K562 (cell line): ENCODE data around the gene VRK1. TPM values are rescaled to one million over a fixed set of nuclear protein-coding genes. Genes with fewer than 3 reads are reported as not detected.

Source experiments
- ARNT ChIP-seq, 2 experiments: fragments of 450-650 bp; IDR thresholded peaks; 2 replicates each; pipeline ENCODE4 v1.6.1; 2016; ENCODE audit warnings: mild to moderate bottlenecking in 1 of 2
- FOXP1 ChIP-seq: sonication (generic); formaldehyde crosslinking; IDR thresholded peaks from 2 replicates; pipeline ENCODE4 v1.8.0; 2022; ENCODE audit warnings: mild to moderate bottlenecking, missing genetic modification reagents
- MECOM ChIP-seq: fragments of 250-450 bp; sonication (Bioruptor Pico); IDR thresholded peaks from 2 replicates; pipeline ENCODE4 v1.8.0; 2022; ENCODE audit warnings: inconsistent platforms
- PTRF ChIP-seq: fragments of 450-650 bp; IDR thresholded peaks from 2 replicates; pipeline ENCODE4 v1.6.1; 2016; ENCODE audit warnings: mild to moderate bottlenecking, missing genetic modification characterization, missing compliant biosample characterization
- SNRNP70 ChIP-seq: fragments of 200-400 bp; formaldehyde crosslinking; optimal IDR thresholded peaks from 2 replicates; pipeline ENCODE3; 2017; ENCODE audit warnings: low read depth, low read length
- SRSF9 ChIP-seq: fragments of 200-400 bp; formaldehyde crosslinking; IDR thresholded peaks from 2 replicates; pipeline ENCODE4 v1.6.1; 2017; ENCODE audit warnings: low read depth, low read length, borderline replicate concordance
- TARDBP ChIP-seq: fragments of 450-650 bp; IDR thresholded peaks from 2 replicates; pipeline ENCODE4 v1.6.1; 2016
- TEAD4 ChIP-seq, 2 experiments: sonication (generic) in 1 of 2; formaldehyde crosslinking in 1 of 2; IDR thresholded peaks; 2 replicates each; pipeline versions ENCODE4 v1.6.1 to v1.8.0; 2012 to 2022; ENCODE audit warnings: borderline replicate concordance in 1 of 2, inconsistent platforms in 1 of 2, low read length in 1 of 2, mild to moderate bottlenecking in 1 of 2, missing genetic modification reagents in 1 of 2
- polyA plus RNA-seq, 8 experiments: library from polyadenylated mRNA; depleted of rRNA in 4 of 8; stranded (reverse) in 5 of 8; unstranded in 3 of 8; fragments of >200 nt; fragmentation: Nextera tagmentation in 2 of 8; fragmentation: Illumina TruSeq in 1 of 8; extraction: Ambion mirVana in 2 of 8; extraction: Trizol in 1 of 8; gene quantifications; 2 replicates each; pipeline versions ENCODE4 v1.2.1 to v1.2.3, GENCODE V29; 2011 to 2014; ENCODE audit warnings: inconsistent platforms in 1 of 8, missing spikeins in 1 of 8
- total RNA-seq, 7 experiments: library from RNA; depleted of rRNA in 6 of 7; stranded (reverse); fragments of >200 nt in 6 of 7; fragmentation: Illumina TruSeq in 2 of 7; extraction: Trizol in 2 of 7; gene quantifications; 2 replicates each; pipeline versions ENCODE4 v1.2.1 to v1.2.3, GENCODE V29; 2011 to 2021; ENCODE audit warnings: low replicate concordance in 1 of 7
- TF ChIP-seq, protein P1 (sequence below): sonication (generic); formaldehyde crosslinking; IDR thresholded peaks from 2 replicates; pipeline ENCODE4 v1.8.0; 2023; ENCODE audit warnings: mild to moderate bottlenecking, missing genetic modification reagents
- TF ChIP-seq, protein P2 (sequence below): fragments of 250-450 bp; sonication (Bioruptor Pico); IDR thresholded peaks from 2 replicates; pipeline ENCODE4 v1.8.0; 2021; ENCODE audit warnings: borderline replicate concordance, mild to moderate bottlenecking, moderate library complexity; ENCODE audit not compliant: poor library complexity, severe bottlenecking
- TF ChIP-seq, protein P3 (sequence below): fragments of 250-450 bp; sonication (Bioruptor Pico); IDR thresholded peaks from 2 replicates; pipeline ENCODE4 v1.8.0; 2021; ENCODE audit warnings: moderate library complexity, mild to moderate bottlenecking, inconsistent platforms
- TF ChIP-seq, protein P4 (sequence below): fragments of 250-450 bp; sonication (Bioruptor Pico); IDR thresholded peaks from 2 replicates; pipeline ENCODE4 v1.4.0; 2020
- TF ChIP-seq, protein P5 (sequence below), 2 experiments: fragments of 450-650 bp; IDR thresholded peaks; 2 replicates each; pipeline ENCODE4 v1.6.1; 2016; ENCODE audit warnings: mild to moderate bottlenecking in 2 of 2, borderline replicate concordance in 1 of 2, low read depth in 1 of 2, moderate library complexity in 1 of 2

Gene VRK1
- total and polyA plus RNA-seq, 9 of the 15 experiments (the other 6 are each of a cell fraction or from before 2014, with no cell fraction given) = 83.6 to 177 (median 116) TPM

DNA sequence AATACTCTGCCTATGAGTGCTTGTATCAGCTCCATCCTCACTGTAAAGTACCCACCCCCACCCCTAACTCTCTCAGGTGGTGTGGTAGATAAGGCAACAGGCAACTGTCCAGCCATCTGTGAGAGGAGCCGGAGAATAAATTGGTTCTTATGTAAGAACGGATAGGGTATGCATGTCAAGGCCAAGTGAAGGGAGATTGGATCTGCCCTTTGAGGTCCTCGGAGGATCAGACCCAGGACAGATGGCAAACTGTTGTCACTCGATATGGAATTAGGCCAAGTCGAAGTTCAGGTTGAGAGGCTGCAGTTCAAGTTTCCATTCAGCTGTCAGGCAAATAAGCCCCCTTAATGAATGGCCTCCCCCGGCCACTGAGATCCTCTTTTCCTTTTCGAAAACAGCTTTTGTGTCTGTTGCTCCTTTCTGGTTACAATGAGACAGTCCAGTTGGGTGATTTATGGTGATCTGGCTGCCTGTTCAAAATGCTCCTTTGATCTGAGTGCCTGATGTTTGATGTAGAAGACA lies 120.3 kb downstream of the VRK1 start (continued):
- TF ChIP-seq, protein P1, sequence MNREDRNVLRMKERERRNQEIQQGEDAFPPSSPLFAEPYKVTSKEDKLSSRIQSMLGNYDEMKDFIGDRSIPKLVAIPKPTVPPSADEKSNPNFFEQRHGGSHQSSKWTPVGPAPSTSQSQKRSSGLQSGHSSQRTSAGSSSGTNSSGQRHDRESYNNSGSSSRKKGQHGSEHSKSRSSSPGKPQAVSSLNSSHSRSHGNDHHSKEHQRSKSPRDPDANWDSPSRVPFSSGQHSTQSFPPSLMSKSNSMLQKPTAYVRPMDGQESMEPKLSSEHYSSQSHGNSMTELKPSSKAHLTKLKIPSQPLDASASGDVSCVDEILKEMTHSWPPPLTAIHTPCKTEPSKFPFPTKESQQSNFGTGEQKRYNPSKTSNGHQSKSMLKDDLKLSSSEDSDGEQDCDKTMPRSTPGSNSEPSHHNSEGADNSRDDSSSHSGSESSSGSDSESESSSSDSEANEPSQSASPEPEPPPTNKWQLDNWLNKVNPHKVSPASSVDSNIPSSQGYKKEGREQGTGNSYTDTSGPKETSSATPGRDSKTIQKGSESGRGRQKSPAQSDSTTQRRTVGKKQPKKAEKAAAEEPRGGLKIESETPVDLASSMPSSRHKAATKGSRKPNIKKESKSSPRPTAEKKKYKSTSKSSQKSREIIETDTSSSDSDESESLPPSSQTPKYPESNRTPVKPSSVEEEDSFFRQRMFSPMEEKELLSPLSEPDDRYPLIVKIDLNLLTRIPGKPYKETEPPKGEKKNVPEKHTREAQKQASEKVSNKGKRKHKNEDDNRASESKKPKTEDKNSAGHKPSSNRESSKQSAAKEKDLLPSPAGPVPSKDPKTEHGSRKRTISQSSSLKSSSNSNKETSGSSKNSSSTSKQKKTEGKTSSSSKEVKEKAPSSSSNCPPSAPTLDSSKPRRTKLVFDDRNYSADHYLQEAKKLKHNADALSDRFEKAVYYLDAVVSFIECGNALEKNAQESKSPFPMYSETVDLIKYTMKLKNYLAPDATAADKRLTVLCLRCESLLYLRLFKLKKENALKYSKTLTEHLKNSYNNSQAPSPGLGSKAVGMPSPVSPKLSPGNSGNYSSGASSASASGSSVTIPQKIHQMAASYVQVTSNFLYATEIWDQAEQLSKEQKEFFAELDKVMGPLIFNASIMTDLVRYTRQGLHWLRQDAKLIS (CRISPR knock-in tag) = no peak
- TF ChIP-seq MECOM (CRISPR knock-in tag) (peak; percentile 80), ARNT (IDR thresholded peaks at IDR 0.05) (peak; percentile 89 to 94; a peak in 3 of 4 replicates), SRSF9 (no peak), TARDBP (peak; percentile 86; the same call in 1 of the 2 replicates), PTRF (no peak), FOXP1 (CRISPR knock-in tag) (no peak), TEAD4 (IDR thresholded peaks at IDR 0.05; ENCODE audit: low read length) (peak; percentile 99), TEAD4 (CRISPR knock-in tag; IDR thresholded peaks at IDR 0.05; ENCODE audit: borderline replicate concordance) (no peak), SNRNP70 (no peak)
- TF ChIP-seq, protein P2, sequence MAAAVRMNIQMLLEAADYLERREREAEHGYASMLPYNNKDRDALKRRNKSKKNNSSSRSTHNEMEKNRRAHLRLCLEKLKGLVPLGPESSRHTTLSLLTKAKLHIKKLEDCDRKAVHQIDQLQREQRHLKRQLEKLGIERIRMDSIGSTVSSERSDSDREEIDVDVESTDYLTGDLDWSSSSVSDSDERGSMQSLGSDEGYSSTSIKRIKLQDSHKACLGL (CRISPR knock-in tag) = no peak
- TF ChIP-seq, protein P3, sequence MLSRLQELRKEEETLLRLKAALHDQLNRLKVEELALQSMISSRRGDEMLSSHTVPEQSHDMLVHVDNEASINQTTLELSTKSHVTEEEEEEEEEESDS (CRISPR knock-in tag) = no peak
- TF ChIP-seq, protein P4, sequence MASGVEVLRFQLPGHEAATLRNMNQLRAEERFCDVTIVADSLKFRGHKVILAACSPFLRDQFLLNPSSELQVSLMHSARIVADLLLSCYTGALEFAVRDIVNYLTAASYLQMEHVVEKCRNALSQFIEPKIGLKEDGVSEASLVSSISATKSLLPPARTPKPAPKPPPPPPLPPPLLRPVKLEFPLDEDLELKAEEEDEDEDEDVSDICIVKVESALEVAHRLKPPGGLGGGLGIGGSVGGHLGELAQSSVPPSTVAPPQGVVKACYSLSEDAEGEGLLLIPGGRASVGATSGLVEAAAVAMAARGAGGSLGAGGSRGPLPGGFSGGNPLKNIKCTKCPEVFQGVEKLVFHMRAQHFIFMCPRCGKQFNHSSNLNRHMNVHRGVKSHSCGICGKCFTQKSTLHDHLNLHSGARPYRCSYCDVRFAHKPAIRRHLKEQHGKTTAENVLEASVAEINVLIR = no peak; the same call in 1 of the 2 replicates
- TF ChIP-seq, protein P5, sequence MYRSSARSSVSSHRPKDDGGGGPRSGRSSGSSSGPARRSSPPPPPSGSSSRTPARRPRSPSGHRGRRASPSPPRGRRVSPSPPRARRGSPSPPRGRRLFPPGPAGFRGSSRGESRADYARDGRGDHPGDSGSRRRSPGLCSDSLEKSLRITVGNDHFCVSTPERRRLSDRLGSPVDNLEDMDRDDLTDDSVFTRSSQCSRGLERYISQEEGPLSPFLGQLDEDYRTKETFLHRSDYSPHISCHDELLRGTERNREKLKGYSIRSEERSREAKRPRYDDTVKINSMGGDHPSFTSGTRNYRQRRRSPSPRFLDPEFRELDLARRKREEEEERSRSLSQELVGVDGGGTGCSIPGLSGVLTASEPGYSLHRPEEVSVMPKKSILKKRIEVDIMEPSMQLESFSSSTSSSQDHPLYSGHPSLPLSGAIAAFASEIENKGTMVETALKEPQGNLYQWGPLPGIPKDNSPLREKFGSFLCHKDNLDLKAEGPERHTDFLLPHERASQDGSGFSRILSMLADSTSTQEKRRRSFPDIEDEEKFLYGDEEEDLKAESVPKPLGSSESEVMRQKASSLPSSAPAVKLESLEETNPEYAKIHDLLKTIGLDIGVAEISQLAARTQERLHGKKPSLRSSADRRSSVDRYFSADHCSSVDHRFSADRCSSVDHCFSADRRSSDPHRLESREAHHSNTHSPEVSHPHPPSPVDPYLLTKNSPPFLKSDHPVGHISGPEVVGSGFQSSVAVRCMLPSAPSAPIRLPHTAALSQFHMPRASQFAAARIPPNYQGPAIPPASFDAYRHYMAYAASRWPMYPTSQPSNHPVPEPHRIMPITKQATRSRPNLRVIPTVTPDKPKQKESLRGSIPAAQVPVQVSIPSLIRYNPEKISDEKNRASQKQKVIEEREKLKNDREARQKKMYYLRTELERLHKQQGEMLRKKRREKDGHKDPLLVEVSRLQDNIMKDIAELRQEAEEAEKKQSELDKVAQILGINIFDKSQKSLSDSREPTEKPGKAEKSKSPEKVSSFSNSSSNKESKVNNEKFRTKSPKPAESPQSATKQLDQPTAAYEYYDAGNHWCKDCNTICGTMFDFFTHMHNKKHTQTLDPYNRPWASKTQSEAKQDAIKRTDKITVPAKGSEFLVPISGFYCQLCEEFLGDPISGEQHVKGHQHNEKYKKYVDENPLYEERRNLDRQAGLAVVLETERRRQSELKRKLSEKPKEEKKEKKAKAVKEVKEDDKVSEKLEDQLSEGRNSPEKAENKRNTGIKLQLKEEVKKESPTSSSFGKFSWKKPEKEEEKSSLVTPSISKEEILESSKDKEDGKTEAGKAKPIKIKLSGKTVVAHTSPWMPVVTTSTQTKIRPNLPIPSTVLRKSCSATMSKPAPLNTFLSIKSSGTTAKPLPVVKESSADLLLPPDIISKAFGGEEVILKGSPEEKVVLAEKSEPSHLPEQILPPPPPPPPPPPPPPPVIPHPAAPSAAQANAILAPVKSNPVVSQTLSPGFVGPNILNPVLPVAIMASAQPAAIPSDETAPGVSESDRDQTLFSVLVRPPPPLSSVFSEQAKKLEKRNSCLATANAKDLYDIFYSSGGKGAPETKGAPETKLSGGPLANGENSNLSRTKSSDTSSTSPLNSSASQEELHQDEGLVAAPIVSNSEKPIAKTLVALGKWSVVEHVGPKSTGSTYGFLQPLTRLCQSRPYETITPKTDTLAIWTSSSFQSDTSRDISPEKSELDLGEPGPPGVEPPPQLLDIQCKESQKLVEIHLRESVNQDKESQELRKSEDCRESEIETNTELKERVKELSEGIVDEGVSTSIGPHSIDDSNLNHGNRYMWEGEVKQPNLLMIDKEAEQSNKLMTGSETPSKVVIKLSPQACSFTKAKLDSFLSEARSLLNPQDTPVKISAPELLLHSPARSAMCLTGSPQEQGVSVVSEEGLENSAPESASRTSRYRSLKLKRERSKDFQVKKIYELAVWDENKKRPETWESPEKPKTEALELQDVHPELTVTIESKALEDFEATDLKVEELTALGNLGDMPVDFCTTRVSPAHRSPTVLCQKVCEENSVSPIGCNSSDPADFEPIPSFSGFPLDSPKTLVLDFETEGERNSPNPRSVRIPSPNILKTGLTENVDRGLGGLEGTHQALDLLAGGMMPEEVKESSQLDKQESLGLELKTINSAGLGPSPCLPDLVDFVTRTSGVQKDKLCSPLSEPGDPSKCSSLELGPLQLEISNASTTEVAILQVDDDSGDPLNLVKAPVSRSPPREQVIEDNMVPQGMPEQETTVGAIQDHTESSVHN (IDR thresholded peaks at IDR 0.05; ENCODE audit: borderline replicate concordance in 1 of 2, low read depth in 1 of 2) = peak in 1 of 2 experiments; percentile 52; a peak in 1 of 4 replicates
